ENCODE data around the gene ZSWIM1. TPM values are rescaled to one million over a fixed set of nuclear protein-coding genes. Genes with fewer than 3 reads are reported as not detected.

ZSWIM1 gene
- total and polyA plus RNA-seq, 2 of the 13 experiments (the other 11 are each of a cell fraction or from before 2014, with no cell fraction given), result 9.5 to 11.7 TPM

- TF ChIP-seq, protein P1, sequence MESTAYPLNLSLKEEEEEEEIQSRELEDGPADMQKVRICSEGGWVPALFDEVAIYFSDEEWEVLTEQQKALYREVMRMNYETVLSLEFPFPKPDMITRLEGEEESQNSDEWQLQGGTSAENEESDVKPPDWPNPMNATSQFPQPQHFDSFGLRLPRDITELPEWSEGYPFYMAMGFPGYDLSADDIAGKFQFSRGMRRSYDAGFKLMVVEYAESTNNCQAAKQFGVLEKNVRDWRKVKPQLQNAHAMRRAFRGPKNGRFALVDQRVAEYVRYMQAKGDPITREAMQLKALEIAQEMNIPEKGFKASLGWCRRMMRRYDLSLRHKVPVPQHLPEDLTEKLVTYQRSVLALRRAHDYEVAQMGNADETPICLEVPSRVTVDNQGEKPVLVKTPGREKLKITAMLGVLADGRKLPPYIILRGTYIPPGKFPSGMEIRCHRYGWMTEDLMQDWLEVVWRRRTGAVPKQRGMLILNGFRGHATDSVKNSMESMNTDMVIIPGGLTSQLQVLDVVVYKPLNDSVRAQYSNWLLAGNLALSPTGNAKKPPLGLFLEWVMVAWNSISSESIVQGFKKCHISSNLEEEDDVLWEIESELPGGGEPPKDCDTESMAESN (CRISPR knock-in tag; conservative IDR thresholded peaks at IDR 0.05), result no peak
- no peak for TF ChIP-seq FOXK1 (CRISPR knock-in tag; IDR thresholded peaks at IDR 0.05; ENCODE audit: borderline replicate concordance, low read depth)
- TF ChIP-seq ARNT (IDR thresholded peaks at IDR 0.05), result no peak
- 0 out of 2 replicates have a peak, but pooled peaks have one; percentile 1 for TF ChIP-seq RBFOX2 (IDR thresholded peaks at IDR 0.05; ENCODE audit: low read depth, low read length)
- TF ChIP-seq TRAFD1 (CRISPR knock-in tag; IDR thresholded peaks at IDR 0.05; ENCODE audit: borderline replicate concordance), result 0 out of 2 replicates have a peak, but pooled peaks have one; percentile 14
- TF ChIP-seq EEA1 (CRISPR knock-in tag; IDR thresholded peaks at IDR 0.05; ENCODE audit: borderline replicate concordance), result no peak
- no peak for TF ChIP-seq THYN1 (CRISPR knock-in tag; IDR thresholded peaks at IDR 0.05; ENCODE audit: borderline replicate concordance, low read depth)
- no peak for TF ChIP-seq ATF1 (CRISPR knock-in tag; IDR thresholded peaks at IDR 0.05)
- no peak for TF ChIP-seq NR1H2 (CRISPR knock-in tag; IDR thresholded peaks at IDR 0.05; ENCODE audit: borderline replicate concordance, low read depth)
- no peak for TF ChIP-seq JUN (CRISPR knock-in tag; IDR thresholded peaks at IDR 0.05)
- peak; percentile 36; the same call in 1 of the 2 replicates for TF ChIP-seq BRCA1 (CRISPR knock-in tag; IDR thresholded peaks at IDR 0.05)
- no peak for TF ChIP-seq TOPORS (CRISPR knock-in tag; IDR thresholded peaks at IDR 0.05)
- TF ChIP-seq KDM5B (CRISPR knock-in tag; IDR thresholded peaks at IDR 0.05; ENCODE audit: borderline replicate concordance), result peak; percentile 62; the same call in 1 of the 2 replicates
- TF ChIP-seq HCFC1 (IDR thresholded peaks at IDR 0.05; ENCODE audit: low read depth, low read length), result no peak
- TF ChIP-seq ISL2 (CRISPR knock-in tag; IDR thresholded peaks at IDR 0.05), result no peak
- no peak for TF ChIP-seq ZNF451 (CRISPR knock-in tag; IDR thresholded peaks at IDR 0.05)
- no peak for TF ChIP-seq PAWR (CRISPR knock-in tag; IDR thresholded peaks at IDR 0.05; ENCODE audit: borderline replicate concordance)
- no peak for TF ChIP-seq ZNF614 (CRISPR knock-in tag; IDR thresholded peaks at IDR 0.05; ENCODE audit: borderline replicate concordance)
- TF ChIP-seq, protein P2, sequence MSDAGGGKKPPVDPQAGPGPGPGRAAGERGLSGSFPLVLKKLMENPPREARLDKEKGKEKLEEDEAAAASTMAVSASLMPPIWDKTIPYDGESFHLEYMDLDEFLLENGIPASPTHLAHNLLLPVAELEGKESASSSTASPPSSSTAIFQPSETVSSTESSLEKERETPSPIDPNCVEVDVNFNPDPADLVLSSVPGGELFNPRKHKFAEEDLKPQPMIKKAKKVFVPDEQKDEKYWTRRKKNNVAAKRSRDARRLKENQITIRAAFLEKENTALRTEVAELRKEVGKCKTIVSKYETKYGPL (CRISPR knock-in tag; IDR thresholded peaks at IDR 0.05), result no peak
- no peak for TF ChIP-seq ZNF580 (CRISPR knock-in tag; IDR thresholded peaks at IDR 0.05; ENCODE audit: borderline replicate concordance, low read depth)
- 0 out of 2 replicates have a peak, but pooled peaks have one; percentile 3 for TF ChIP-seq ZNF296 (CRISPR knock-in tag; conservative IDR thresholded peaks at IDR 0.05)
- no peak for TF ChIP-seq ZNF619 (CRISPR knock-in tag; IDR thresholded peaks at IDR 0.05)
- TF ChIP-seq, protein P3, sequence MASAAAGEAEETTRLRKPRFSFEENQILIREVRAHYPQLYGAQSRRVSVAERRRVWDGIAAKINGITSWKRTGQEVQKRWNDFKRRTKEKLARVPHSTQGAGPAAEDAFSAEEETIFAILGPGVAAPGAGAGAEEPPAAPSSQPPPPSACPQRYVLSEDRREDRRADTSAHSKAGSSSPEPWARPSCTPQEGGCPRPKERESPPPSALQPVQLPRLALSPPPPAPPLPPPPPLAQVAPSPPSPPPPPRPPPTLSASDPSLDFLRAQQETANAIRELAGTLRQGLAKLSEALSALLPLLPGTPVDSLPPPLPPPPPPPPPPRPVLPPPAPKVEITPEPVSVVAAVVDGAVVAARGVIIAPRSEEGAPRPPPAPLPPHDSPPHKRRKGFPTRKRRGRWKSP (CRISPR knock-in tag; IDR thresholded peaks at IDR 0.05), result no peak; the same call in 1 of the 2 replicates
- TF ChIP-seq MED8 (CRISPR knock-in tag; IDR thresholded peaks at IDR 0.05; ENCODE audit: insufficient replicate concordance), result no peak
Measured at GRCh38 chr20:45909817-45910669, 29.0 kb downstream of the ZSWIM1 start (continued).
